Choroid plexus epithelial cell (primary cell): ENCODE results near the gene ARHGAP8.
"Not testable (repeated sequence)": the region's sequence is repeated elsewhere in the genome, so short reads cannot be mapped to it uniquely, and the experiment has no call there.

ENCODE experiments used
- DNase-seq: peaks from one replicate; pipeline ENCODE4 v3.0.0-alpha.2; 2010; ENCODE audit warnings: low read depth
- H3K4me3 ChIP-seq: 2 replicates; pipeline ENCODE4 v1.5.1; 2011; ENCODE audit warnings: low read depth, mild to moderate bottlenecking, control low read depth, low read length, moderate library complexity
- TF ChIP-seq, protein P1 (sequence below): conservative IDR thresholded peaks from 2 replicates; pipeline ENCODE4 v1.5.1; 2011; ENCODE audit warnings: low read depth, mild to moderate bottlenecking, control low read depth, inconsistent platforms, low read length, moderate library complexity

The ARHGAP8 gene

GRCh38 chr22:44850946-44851345 lies 98.6 kb downstream of the ARHGAP8 start:
- no peak overlapping the region for H3K4me3 ChIP-seq
- no peak for DNase-seq
- TF ChIP-seq, protein P1, sequence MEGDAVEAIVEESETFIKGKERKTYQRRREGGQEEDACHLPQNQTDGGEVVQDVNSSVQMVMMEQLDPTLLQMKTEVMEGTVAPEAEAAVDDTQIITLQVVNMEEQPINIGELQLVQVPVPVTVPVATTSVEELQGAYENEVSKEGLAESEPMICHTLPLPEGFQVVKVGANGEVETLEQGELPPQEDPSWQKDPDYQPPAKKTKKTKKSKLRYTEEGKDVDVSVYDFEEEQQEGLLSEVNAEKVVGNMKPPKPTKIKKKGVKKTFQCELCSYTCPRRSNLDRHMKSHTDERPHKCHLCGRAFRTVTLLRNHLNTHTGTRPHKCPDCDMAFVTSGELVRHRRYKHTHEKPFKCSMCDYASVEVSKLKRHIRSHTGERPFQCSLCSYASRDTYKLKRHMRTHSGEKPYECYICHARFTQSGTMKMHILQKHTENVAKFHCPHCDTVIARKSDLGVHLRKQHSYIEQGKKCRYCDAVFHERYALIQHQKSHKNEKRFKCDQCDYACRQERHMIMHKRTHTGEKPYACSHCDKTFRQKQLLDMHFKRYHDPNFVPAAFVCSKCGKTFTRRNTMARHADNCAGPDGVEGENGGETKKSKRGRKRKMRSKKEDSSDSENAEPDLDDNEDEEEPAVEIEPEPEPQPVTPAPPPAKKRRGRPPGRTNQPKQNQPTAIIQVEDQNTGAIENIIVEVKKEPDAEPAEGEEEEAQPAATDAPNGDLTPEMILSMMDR, result no peak

GRCh38 chr22:44854641-44855040 lies 102.3 kb downstream of the ARHGAP8 start:
- not testable (repeated sequence) for H3K4me3 ChIP-seq, DNase-seq

GRCh38 chr22:44855855-44856254 lies 103.5 kb downstream of the ARHGAP8 start:
- H3K4me3 ChIP-seq, result no peak overlapping the region
- TF ChIP-seq, protein P1, result no peak
- DNase-seq, result no peak

GRCh38 chr22:44858819-44859218 lies 106.4 kb downstream of the ARHGAP8 start:
- H3K4me3 ChIP-seq, result not testable (repeated sequence)

DNA sequence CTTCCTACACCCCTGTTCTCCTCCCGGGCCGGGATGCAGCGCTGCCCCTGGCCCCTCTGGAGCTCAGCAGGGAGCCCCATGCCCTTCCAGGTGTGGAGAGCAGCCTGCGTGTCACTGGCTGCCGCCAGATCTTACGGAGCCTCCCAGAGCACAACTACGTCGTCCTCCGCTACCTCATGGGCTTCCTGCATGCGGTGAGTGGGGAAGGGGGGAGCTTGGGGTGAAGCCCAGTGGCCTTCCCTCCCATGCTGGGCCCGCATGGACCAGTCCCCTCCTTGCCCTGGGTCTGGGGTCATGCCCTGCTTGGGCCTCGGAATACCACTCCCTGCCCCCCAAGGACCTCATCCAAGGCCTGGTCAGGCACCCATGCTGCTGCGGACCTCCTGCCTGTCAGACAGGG lies 107.3 kb downstream of the ARHGAP8 start:
- no peak overlapping the region for H3K4me3 ChIP-seq
- TF ChIP-seq, protein P1, result no peak

More at GRCh38 chr22:44858819-44859218, 106.4 kb downstream of the ARHGAP8 start:
- not testable (repeated sequence) for DNase-seq

DNA sequence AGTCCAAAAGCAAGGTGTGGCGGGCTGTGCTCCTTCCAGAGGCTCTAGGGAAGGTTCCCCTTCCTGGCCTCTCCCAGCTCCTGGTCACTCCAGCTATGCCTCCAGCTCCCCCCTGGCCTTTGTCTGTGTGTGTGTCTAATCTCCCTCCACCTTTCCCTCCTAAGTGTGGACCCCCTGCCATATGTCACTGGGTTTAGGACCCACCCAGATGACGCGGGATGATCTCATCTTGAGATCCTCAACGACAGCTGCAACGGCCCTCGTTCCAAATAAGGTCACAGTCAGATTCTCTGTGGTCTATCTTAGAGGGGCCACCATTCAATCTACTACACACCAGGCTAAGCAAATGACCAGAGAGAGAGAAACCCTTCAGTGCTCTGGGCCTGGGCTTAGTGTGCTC lies 107.9 kb downstream of the ARHGAP8 start:
- no peak overlapping the region for H3K4me3 ChIP-seq
- TF ChIP-seq, protein P1, result no peak
- DNase-seq, result no peak

More for the DNA sequence above, 107.3 kb downstream of the ARHGAP8 start:
- no peak for DNase-seq

DNA sequence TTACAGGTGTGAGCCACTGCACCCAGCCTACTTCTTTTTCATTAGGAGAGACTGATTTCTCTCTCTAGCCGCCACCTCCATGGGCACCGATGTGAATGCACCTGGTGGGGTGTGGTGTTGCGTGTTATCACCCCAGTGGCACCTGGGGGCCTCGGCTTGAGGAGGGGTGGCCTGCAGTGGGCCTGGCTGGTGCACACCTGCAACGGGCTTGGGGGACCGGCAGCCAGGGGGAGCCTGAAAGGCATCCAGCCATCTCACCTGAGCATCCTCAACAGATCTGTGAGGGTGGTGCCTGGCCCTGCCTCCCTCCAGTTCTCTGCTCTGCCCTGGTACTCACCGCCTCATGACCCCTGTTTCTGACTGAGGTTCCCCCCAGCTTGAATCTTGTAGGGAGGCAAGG lies 108.9 kb downstream of the ARHGAP8 start:
- TF ChIP-seq, protein P1, result no peak
- DNase-seq, result no peak
- H3K4me3 ChIP-seq, result no peak overlapping the region

DNA sequence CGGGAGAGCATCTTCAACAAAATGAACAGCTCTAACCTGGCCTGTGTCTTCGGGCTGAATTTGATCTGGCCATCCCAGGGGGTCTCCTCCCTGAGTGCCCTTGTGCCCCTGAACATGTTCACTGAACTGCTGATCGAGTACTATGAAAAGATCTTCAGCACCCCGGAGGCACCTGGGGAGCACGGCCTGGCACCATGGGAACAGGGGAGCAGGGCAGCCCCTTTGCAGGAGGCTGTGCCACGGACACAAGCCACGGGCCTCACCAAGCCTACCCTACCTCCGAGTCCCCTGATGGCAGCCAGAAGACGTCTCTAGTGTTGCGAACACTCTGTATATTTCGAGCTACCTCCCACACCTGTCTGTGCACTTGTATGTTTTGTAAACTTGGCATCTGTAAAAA lies 109.9 kb downstream of the ARHGAP8 start:
- DNase-seq, result no peak
- TF ChIP-seq, protein P1, result no peak
- H3K4me3 ChIP-seq, result no peak overlapping the region
